Caco-2 (cell line): ENCODE measurements around the gene C16orf95. TPM values are rescaled to one million over a fixed set of nuclear protein-coding genes. Genes with fewer than 3 reads are reported as not detected.

Experiments used
- BruUV-seq: library from RNA; stranded (reverse); fragments of 400-500 nt; replicated peaks from 2 replicates; lab custom pipeline; 2021; lab: Mats Ljungman, UMichigan
- CTCF ChIA-PET: fragments of 300-600 bp; sonication (Branson Sonifier 250); formaldehyde crosslinking; loops from one replicate; lab custom pipeline; 2022; ENCODE audit warnings: antibody characterized with exemption; lab: Charles Lee
- POLR2A ChIA-PET: fragments of 300-600 bp; sonication (Branson Sonifier 250); formaldehyde crosslinking; loops from one replicate; lab custom pipeline; 2022; ENCODE audit warnings: antibody characterized with exemption; lab: Charles Lee
- DNase-seq, 2 experiments: peaks; one replicate each; pipeline versions ENCODE4 v3.0.0 to v3.0.0-alpha.2; 2020 to 2022
- H3K27me3 ChIP-seq: replicated peaks from 2 replicates; pipeline ENCODE4 v1.6.0; 2011; ENCODE audit warnings: low read length; ENCODE audit not compliant: control insufficient read depth, insufficient read depth
- H3K36me3 ChIP-seq: 2 replicates; pipeline ENCODE4 v1.5.1; 2011; ENCODE audit warnings: low read length; ENCODE audit not compliant: control insufficient read depth, insufficient read depth
- H3K4me1 ChIP-seq: fragments of 250-450 bp; sonication (Bioruptor Pico); 2 replicates; pipeline ENCODE4 v1.5.1; 2020; ENCODE audit warnings: mild to moderate bottlenecking
- H3K4me3 ChIP-seq: 2 replicates; pipeline ENCODE4 v1.5.1; 2011; ENCODE audit warnings: low read depth, mild to moderate bottlenecking, control low read depth, low read length
- H3K9me3 ChIP-seq: fragments of 250-450 bp; sonication (Bioruptor Pico); 2 replicates; pipeline ENCODE4 v1.5.1; 2020; ENCODE audit warnings: mild to moderate bottlenecking, moderate library complexity
- H3K27ac Mint-ChIP-seq: one replicate; pipeline ENCODE4 v1.8.0; 2022; ENCODE audit warnings: mixed read lengths; ENCODE audit not compliant: unreplicated experiment
- H3K27me3 Mint-ChIP-seq: one replicate; pipeline ENCODE4 v1.8.0; 2022; ENCODE audit warnings: mixed read lengths; ENCODE audit not compliant: insufficient read depth, unreplicated experiment
- H3K36me3 Mint-ChIP-seq: one replicate; pipeline ENCODE4 v1.8.0; 2022; ENCODE audit warnings: mild to moderate bottlenecking, mixed read lengths; ENCODE audit not compliant: insufficient read depth, unreplicated experiment
- H3K4me1 Mint-ChIP-seq: one replicate; pipeline ENCODE4 v1.8.0; 2022; ENCODE audit warnings: low read depth, mixed read lengths; ENCODE audit not compliant: unreplicated experiment
- H3K4me3 Mint-ChIP-seq: one replicate; pipeline ENCODE4 v1.8.0; 2022; ENCODE audit warnings: mild to moderate bottlenecking, moderate library complexity, mixed read lengths; ENCODE audit not compliant: unreplicated experiment
- H3K9me3 Mint-ChIP-seq: one replicate; pipeline ENCODE4 v1.8.0; 2022; ENCODE audit warnings: mixed read lengths; ENCODE audit not compliant: unreplicated experiment
- CTCF ChIP-seq, 2 experiments: fragments of 200-600 bp in 1 of 2; IDR thresholded peaks; 1 replicate in 1 of 2; 2 replicates in 1 of 2; pipeline versions ENCODE4 v1.5.1 to v1.8.0; 2011 to 2022; ENCODE audit warnings: antibody characterized with exemption in 1 of 2, control low read depth in 1 of 2, inconsistent platforms in 1 of 2, low read depth in 1 of 2, low read length in 1 of 2, mild to moderate bottlenecking in 1 of 2, moderate library complexity in 1 of 2; ENCODE audit not compliant: insufficient read depth in 1 of 2, severe bottlenecking in 1 of 2, unreplicated experiment in 1 of 2
- intact Hi-C: fragments of 100-400 bp; cut with micrococcal nuclease; formaldehyde crosslinking; loops from one replicate; pipeline ENCODE4 v1.10.0; 2022; ENCODE audit not compliant: unreplicated experiment
- total RNA-seq: library from RNA; stranded (reverse); gene quantifications from 2 replicates; pipeline ENCODE4 v1.2.3, GENCODE V29; 2022

C16orf95 gene
- total RNA-seq, 1 experiment from 2014 or later, result 4.4 TPM

- CTCF ChIA-PET, result interaction anchor here (0.6 kb wide), 1 partner anchor 28 kb away, joined by 4 read pairs; no protein-coding TSS in a partner anchor
Observed at GRCh38 chr16:87344931-87345631, 27.9 kb upstream of the C16orf95 start.

GRCh38 chr16:87344165-87344930, 27.2 kb upstream of the C16orf95 start:
- no peaks in the 10 kb centered on the region for H3K4me1 Mint-ChIP-seq
- H3K9me3 Mint-ChIP-seq, result no peaks in the 10 kb centered on the region
- peak overlapping the region; percentile 40 for H3K27ac Mint-ChIP-seq
- peaks cover 4% of the 10 kb centered on the region for H3K36me3 ChIP-seq
- TF ChIP-seq CTCF (IDR thresholded peaks at IDR 0.05; ENCODE audit: insufficient read depth in 1 of 2, low read depth in 1 of 2, low read length in 1 of 2, severe bottlenecking in 1 of 2, unreplicated experiment in 1 of 2), result no peak
- H3K27me3 ChIP-seq, result no peaks in the 10 kb centered on the region
- peaks cover 74% of the 10 kb centered on the region for H3K36me3 Mint-ChIP-seq
- ChIA-PET CTCF (interaction anchor here (0.6 to 0.9 kb wide), 2 partner anchors 27 to 39 kb away, joined by 4 read pairs; partner anchors contain the start of gene FBXO31), POLR2A (no interaction called here)
- H3K27me3 Mint-ChIP-seq, result no peaks in the 10 kb centered on the region
- intact Hi-C loops, result no loop called here
- H3K9me3 ChIP-seq, result no peaks in the 10 kb centered on the region
- no TSS peak for BruUV-seq
- H3K4me1 ChIP-seq, result no peaks in the 10 kb centered on the region
- no peak overlapping the region for H3K4me3 ChIP-seq
- no peak overlapping the region for H3K4me3 Mint-ChIP-seq
- DNase-seq, result no peak

More at GRCh38 chr16:87344931-87345631, 27.9 kb upstream of the C16orf95 start:
- Histone ChIP-seq H3K27me3 (no peaks in the 10 kb centered on the region), H3K9me3 (no peaks in the 10 kb centered on the region), H3K36me3 (peaks cover 4% of the 10 kb centered on the region), H3K4me1 (no peaks in the 10 kb centered on the region), H3K4me3 (no peak overlapping the region)
- DNase-seq, result no peak
- TF ChIP-seq CTCF (IDR thresholded peaks at IDR 0.05; ENCODE audit: insufficient read depth in 1 of 2, low read depth in 1 of 2, low read length in 1 of 2, severe bottlenecking in 1 of 2, unreplicated experiment in 1 of 2), result no peak
- no TSS peak for BruUV-seq
- POLR2A ChIA-PET, result interaction anchor here (0.7 kb wide), 1 partner anchor 39 kb away, joined by 4 read pairs; the partner anchor contains the start of gene FBXO31
- H3K4me3 Mint-ChIP-seq, result no peak overlapping the region
- H3K4me1 Mint-ChIP-seq, result no peaks in the 10 kb centered on the region
- H3K27ac Mint-ChIP-seq, result no peak overlapping the region
- H3K36me3 Mint-ChIP-seq, result peaks cover 73% of the 10 kb centered on the region
- H3K9me3 Mint-ChIP-seq, result no peaks in the 10 kb centered on the region
- no peaks in the 10 kb centered on the region for H3K27me3 Mint-ChIP-seq
- intact Hi-C loops, result no loop called here

- no peak overlapping the region for H3K4me3 Mint-ChIP-seq
- peaks cover 75% of the 10 kb centered on the region for H3K36me3 Mint-ChIP-seq
- ChIA-PET CTCF (interaction anchor here (0.9 kb wide), 1 partner anchor 40 kb away, joined by 4 read pairs; the partner anchor contains the start of gene FBXO31), POLR2A (no interaction called here)
- Histone ChIP-seq H3K27me3 (no peaks in the 10 kb centered on the region), H3K9me3 (no peaks in the 10 kb centered on the region), H3K4me3 (no peak overlapping the region), H3K4me1 (no peaks in the 10 kb centered on the region), H3K36me3 (peaks cover 4% of the 10 kb centered on the region)
- peak overlapping the region; percentile 40 for H3K27ac Mint-ChIP-seq
- DNase-seq, result no peak
- H3K4me1 Mint-ChIP-seq, result no peaks in the 10 kb centered on the region
- no TSS peak for BruUV-seq
- TF ChIP-seq CTCF (IDR thresholded peaks at IDR 0.05; ENCODE audit: insufficient read depth in 1 of 2, low read depth in 1 of 2, low read length in 1 of 2, severe bottlenecking in 1 of 2, unreplicated experiment in 1 of 2), result no peak
- intact Hi-C loops, result no loop called here
- H3K9me3 Mint-ChIP-seq, result no peaks in the 10 kb centered on the region
- no peaks in the 10 kb centered on the region for H3K27me3 Mint-ChIP-seq
Observed at GRCh38 chr16:87343753-87344050, 26.5 kb upstream of the C16orf95 start.
